ENCODE results near the gene SPO11.

Gene SPO11

GRCh38 chr20:57380081-57380750, 50.6 kb downstream of the SPO11 start:
- no peak for DNase-seq (ENCODE audit: low read depth)
- no peak for TF ChIP-seq CTCF (IDR thresholded peaks at IDR 0.05; ENCODE audit: low read length, missing control alignments)
- H3K4me3 ChIP-seq (replicated peaks; ENCODE audit: low read depth, low read length), result no peak overlapping the region

- no peak overlapping the region for H3K4me3 ChIP-seq (replicated peaks; ENCODE audit: low read depth, low read length)
- peak; percentile 96 for TF ChIP-seq CTCF (IDR thresholded peaks at IDR 0.05; ENCODE audit: low read length, missing control alignments)
- DNase-seq (ENCODE audit: low read depth), result peak; percentile 79
Observed at GRCh38 chr20:57381596-57382503, 52.2 kb downstream of the SPO11 start.

GRCh38 chr20:57382516-57382915, 52.9 kb downstream of the SPO11 start:
- no peak for TF ChIP-seq CTCF (IDR thresholded peaks at IDR 0.05; ENCODE audit: low read length, missing control alignments)
- no peak for DNase-seq (ENCODE audit: low read depth)
- H3K4me3 ChIP-seq (replicated peaks; ENCODE audit: low read depth, low read length), result no peak overlapping the region

- H3K4me3 ChIP-seq (replicated peaks; ENCODE audit: low read depth, low read length), result no peak overlapping the region
- no peak for DNase-seq (ENCODE audit: low read depth)
- no peak for TF ChIP-seq CTCF (IDR thresholded peaks at IDR 0.05; ENCODE audit: low read length, missing control alignments)
Observed at GRCh38 chr20:57383447-57384347, 54.1 kb downstream of the SPO11 start.

- TF ChIP-seq CTCF (IDR thresholded peaks at IDR 0.05; ENCODE audit: low read length, missing control alignments), result no peak
- no peak overlapping the region for H3K4me3 ChIP-seq (replicated peaks; ENCODE audit: low read depth, low read length)
- no peak for DNase-seq (ENCODE audit: low read depth)
Observed at GRCh38 chr20:57384486-57384885, 54.9 kb downstream of the SPO11 start.

- no peak for TF ChIP-seq CTCF (IDR thresholded peaks at IDR 0.05; ENCODE audit: low read length, missing control alignments)
- DNase-seq (ENCODE audit: low read depth), result no peak
Observed at GRCh38 chr20:57384953-57385761, 55.6 kb downstream of the SPO11 start.

More at GRCh38 chr20:57384953-57385761, 55.6 kb downstream of the SPO11 start:
- no peak overlapping the region for H3K4me3 ChIP-seq (replicated peaks; ENCODE audit: low read depth, low read length)
